ENCODE data around the gene SLC25A31. TPM values are rescaled to one million over a fixed set of nuclear protein-coding genes. Genes with fewer than 3 reads are reported as not detected.

Gene SLC25A31
- total RNA-seq, 1 donor from 2014 or later, result not detected

- DNase-seq (ENCODE audit: missing footprints) (no peak), ATAC-seq (no peak)
- intact Hi-C loops (cut with DNase I), result no loop called here
These were observed 92.2 kb downstream of the SLC25A31 start for GRCh38 chr4:127822430-127822829.

Other genes starting within 250 kb of the SLC25A31 start
- gene INTU, start 97.4 kb upstream of the SLC25A31 start, total RNA-seq, result 4.1 TPM
- gene HSPA4L, start 51.9 kb downstream of the SLC25A31 start, total RNA-seq, result 6.2 TPM
- 1.1 TPM for gene PLK4, start 150.5 kb downstream of the SLC25A31 start, total RNA-seq
- 6.1 TPM for gene MFSD8, start 234.8 kb downstream of the SLC25A31 start, total RNA-seq
- gene ABHD18, start 235.0 kb downstream of the SLC25A31 start, total RNA-seq, result 11.5 TPM

Data from Right ventricle myocardium inferior (tissue), 1 donor.